COLO668 (cell line): ENCODE data around the gene SAPCD1.

ENCODE experiments used
- DNase-seq: peaks from one replicate; lab custom pipeline; 2025; ENCODE audit not compliant: unreplicated experiment; lab: John Stamatoyannopoulos, UW

SAPCD1 gene

DNA sequence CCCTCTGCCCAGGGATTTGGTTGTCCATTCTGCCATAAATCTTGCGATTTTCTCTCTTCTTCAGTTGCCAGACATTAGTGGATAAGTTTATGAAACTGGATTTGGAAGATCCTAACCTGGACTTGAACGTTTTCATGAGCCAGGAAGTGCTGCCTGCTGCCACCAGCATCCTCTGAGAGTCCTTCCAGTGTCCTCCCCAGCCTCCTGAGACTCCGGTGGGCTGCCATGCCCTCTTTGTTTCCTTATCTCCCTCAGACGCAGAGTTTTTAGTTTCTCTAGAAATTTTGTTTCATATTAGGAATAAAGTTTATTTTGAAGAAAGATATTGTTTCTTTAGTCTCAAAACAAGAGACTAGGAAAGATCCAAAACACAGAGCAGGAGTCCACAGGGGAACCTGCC lies at the start of gene SAPCD1:
Gene SAPCD1, plus strand, starts transcription at position 301 of the 400 bp plus-strand sequence. CDS start 399 bp downstream, outside the sequence.
- DNase-seq, result no peak

DNA sequence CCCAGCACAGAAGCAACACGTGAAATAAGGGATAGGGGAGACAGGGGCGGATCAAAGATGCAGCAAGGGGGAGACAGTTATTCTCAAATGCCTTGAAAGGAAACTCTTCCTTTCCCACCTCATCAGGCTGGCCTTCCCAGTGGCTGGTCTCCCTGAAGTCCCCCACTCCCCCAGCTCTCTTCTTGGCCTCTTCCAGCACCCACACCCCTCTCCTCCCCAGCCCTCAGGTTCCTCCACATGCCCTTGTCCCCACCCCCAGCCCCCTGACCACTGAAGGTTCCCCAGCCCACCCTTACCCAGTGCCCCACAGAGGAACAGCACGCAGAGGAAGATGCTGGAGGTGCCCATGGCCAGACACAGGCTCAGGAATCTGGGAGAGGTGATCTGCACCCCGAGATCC lies 49.0 kb upstream of the SAPCD1 start:
- no peak for DNase-seq

DNA sequence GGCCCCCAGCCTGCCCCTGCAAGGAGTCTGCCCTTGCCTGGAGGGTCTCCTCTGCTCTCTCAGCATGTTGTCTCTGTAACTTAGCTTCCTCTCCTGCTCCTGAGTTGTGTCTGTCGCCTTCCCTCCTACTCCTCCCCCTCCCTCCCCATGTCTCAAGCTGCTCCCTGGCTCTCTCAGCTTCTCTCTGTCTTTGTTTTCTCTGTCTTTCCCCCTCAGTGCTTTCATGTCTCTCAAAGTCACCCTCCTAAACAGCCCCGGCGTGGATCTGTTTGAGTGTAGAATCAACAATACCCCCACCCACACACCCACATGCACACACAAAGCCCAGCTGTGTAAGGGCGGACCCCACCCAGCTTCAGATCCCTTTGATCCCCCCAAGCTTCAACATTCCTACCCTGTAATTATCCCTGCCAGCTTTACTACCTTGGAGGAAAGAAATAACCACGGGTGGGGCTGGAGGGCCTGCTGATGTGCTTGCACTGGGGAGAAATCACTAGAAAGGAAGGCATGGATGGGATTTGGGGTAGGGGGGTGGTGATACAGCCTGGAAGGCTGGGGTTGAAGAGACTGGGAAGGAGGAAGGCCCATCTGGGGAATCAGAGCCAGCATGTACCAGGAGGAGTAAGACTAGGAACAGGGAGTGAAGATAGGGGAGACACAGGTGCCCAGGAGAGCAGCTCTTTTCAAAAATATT lies 48.3 kb upstream of the SAPCD1 start:
- DNase-seq, result no peak

DNA sequence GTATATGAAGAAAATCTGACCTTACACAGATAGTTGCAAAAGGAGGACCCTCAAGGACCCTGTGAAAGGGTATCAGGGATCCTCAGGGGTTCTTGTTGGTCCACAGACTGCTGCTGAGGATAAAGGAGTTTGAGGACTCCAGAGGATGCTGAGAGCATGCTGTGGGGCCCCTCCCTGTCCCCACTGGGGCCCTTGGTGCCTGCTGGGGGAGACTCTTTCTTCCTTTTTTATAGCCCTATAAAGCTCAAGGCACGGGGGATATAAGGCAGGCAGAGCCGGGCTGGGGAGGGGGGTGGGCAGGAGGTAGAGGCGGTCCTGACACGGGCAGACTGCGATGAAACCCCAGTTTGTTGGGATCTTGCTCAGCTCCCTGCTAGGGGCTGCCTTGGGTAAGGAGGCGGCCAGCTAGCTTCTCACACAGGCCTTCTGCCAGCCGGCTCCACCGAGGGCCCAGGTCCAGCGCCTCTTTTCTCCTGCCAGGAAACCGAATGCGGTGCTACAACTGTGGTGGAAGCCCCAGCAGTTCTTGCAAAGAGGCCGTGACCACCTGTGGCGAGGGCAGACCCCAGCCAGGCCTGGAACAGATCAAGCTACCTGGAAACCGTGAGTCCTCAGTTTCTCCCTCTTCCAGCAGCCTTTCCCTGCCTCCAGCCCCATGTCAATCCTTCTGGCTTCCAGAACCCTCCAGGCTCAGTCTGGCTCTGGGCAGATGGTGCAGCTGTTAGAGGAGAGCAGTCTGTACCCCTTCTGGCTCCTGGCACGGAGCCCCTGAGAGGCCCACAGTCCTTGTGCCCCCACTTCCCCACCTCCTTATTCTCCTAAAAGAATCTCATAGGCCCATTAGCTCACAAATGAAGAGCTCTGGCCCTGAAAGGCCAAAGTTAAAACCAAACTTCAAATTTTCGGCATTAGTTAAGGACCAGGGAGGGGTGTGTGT lies 47.2 kb upstream of the SAPCD1 start, which contains the start of gene LY6G6D:
Gene LY6G6D, plus strand, starts transcription at position 327 of the 937 bp plus-strand sequence. Its CDS starts 8 bp downstream, at position 335.
- no peak for DNase-seq

DNA sequence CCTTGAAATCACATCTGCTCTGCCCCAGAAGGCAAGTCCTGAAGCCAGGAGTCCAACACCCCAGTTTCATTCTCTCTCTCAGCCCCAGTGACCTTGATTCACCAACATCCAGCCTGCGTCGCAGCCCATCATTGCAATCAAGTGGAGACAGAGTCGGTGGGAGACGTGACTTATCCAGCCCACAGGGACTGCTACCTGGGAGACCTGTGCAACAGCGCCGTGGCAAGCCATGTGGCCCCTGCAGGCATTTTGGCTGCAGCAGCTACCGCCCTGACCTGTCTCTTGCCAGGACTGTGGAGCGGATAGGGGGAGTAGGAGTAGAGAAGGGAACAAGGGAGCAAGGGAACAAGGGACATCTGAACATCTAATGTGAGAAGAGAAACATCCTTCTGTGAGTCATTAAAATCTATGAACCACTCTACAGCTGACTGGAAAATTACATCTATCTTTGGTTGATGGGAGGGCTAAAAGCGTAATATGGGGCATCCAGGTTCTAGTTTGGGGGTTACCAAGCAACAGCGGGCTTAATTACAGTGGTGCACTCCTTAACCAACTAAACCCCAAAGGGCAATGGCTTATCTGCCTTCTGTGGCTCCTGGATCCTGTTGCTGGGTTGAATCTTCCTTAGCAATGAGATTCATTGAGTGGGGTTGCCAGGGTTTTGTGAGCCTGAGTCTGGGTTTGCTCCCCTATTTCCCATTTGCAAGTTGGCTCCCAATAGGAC lies 44.8 kb upstream of the SAPCD1 start:
- peak; percentile 2 for DNase-seq

DNA sequence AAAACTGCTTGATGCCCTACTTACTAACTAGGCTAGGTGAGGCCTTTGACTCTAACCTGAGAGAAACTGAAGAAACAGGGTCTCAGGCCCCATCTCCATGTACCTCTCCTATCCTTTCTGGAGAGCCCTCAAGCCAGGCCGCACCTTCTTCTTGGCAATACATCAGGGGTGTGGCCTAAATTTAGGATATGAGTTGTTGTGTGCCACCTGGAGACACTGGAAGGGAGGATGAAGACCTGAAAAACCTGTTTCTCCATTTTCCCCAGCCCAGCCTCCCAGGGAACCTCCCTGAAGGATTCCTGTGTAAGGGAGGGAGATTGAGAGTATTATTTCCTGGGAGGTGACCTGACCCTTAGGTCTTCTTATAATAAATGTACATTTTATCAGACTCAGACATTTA lies 44.2 kb upstream of the SAPCD1 start:
- DNase-seq, result peak; percentile 17

DNA sequence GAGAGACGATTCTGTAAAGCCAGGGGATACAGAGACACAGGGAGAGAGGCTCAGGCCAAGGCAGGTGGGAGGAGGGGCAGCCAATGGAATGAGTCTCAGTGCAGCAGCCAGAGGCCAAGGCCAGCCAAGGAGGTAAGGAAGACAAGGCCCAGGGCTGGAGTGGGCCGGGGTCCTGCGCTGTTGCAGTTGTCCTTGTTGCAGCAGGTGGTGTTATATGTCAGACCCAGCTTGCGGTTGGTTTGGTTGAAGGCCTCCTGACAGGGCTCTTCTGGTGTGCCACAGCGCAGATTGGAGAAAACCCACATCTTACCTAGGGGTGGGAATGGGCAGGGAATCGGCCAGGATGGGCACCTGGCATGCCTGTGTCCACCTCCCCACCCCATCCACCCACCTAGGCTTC lies 43.5 kb upstream of the SAPCD1 start:
- no peak for DNase-seq

DNA sequence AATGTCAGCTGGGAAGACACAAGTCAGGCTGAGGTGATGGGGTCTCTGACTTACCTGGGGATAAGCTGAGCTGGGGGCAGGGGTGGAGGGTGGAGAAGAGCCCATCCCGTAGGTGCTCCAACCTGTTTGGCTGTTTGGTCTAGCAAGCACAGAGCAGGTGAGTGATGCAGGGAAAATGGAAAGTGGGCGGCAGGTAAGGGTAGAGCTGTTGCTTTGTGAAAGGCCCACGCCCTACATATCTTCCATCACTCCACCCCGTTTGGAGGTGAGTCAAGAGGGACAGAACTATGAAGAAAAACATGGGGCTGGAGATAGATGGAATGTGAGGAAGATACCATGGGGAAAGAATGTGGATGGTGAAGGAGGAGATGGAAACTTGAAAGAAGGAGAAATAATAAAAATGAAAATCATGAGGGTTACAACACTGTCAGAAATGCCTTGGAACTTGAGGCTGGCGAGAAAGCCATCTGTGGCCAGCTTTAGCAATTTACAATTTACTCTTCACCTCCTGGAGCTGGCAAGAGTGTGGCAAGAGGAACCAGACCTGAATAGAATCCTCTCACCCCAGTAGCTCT lies 42.2 kb upstream of the SAPCD1 start:
- no peak for DNase-seq

DNA sequence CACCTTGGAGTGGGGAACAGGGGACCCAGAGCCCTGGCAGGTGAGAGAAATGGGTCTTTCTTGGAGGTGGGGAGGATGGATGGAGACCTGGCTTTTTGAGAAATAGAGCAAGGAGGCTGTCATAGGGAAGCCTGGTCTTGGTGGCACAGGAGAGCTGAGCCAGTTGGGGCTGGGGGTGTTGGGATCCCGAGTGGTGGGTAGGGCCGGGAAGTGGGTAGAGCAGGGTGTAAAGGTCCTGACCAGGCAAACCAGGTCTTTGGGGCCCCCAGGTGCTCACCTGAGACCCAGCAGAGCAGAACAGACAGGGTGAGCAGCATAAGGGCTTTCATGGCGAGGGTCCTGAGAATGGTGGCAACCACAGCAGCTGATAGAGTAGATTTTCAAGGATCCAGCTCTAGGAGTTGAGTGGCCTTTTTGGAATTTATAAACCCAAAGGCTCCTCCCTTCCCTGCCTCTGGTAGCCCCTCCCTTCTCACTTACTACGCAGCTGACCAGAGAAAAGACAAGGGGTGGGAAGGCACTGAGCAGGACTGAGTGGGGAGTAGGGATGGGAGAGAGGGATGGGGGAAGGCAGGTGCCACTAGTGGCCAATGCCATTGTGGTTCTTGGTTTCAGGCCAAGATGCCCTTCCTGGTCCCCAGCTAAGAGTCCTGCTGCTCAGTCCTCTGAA lies 41.0 kb upstream of the SAPCD1 start, which contains the start of gene LY6G6C:
Gene LY6G6C, minus strand, starts transcription at position 396 of the 670 bp plus-strand sequence. Its CDS starts 67 bp downstream, at position 329.
- no peak for DNase-seq

DNA sequence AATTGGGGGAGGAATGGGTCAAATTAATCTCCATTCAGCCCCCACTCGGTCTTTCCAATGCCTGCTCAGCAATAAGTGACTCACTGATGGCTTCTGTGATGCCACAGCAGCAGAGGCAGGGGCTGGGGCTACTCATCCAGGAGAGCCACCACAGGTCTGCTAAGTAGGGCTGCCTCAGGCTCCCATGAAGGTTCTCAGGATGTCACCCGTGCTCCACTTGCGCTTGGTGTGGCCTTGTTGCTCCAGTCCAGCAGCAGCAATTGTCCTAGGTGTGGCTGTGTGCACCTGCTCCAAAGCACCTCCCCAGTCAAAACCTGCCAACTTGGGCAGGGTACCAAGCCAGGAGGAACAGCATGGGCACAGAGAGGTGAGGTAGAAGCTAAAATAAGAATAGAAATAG lies 40.3 kb upstream of the SAPCD1 start:
- DNase-seq, result no peak

DNA sequence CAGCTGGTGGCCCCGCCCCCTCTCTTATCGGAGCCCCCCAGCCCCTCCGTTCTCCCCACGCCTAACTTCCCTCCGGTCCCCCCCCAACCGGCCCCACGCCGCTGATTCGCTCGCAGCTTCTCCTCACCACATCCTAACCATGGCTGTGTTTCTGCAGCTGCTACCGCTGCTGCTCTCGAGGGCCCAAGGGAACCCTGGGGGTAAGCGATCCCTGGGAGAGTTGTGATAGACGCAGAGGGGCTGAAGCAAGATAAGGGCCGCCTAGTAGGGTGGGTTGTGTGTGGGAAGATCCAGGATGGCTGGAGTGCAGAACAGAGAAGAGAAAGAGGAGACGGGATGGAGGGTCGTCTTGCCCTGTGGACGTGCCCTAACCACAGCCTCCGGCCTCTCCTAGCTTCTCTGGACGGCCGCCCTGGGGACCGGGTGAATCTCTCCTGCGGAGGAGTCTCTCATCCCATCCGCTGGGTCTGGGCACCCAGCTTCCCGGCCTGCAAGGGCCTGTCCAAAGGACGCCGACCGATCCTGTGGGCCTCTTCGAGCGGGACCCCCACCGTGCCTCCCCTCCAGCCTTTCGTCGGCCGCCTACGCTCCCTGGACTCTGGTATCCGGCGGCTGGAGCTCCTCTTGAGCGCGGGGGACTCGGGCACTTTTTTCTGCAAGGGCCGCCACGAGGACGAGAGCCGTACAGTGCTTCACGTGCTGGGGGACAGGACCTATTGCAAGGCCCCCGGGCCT lies 39.0 kb upstream of the SAPCD1 start, which contains the start of gene MPIG6B:
Gene MPIG6B, plus strand, starts transcription at position 129 of the 735 bp plus-strand sequence. Its CDS starts 11 bp downstream, at position 140.
- no peak for DNase-seq

DNA sequence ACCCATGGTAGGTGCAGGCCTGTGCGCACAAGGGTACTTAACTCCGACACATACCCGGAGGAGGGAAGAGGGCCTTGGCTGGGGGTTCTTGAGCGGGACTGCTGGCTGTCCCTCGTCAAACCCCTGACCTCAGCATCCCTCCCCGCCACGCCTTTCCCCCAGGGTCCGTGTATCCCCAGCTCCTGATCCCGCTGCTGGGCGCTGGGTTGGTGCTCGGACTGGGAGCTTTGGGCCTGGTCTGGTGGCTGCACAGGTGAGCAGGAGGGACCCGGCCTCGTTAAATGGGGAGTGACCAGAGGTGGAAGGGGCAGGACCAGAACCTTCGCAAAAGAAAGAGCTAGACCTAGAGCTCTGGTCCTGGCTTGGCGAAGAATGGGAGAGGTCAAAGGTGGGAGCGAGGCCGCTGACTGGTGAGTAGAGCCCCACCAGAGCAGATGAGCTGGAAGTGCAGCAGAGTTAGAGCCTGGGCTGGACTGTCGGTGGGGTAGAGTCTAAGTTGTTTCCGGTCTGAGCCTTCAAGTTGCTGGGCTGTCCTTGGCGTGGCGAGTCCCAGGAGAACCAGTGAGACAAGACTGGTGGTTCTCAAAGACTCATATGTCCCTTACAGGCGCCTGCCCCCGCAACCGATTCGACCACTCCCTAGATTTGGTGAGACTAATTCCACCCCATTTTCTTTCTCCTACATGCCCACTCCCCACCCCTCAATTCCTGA lies 38.3 kb upstream of the SAPCD1 start:
- DNase-seq, result no peak

DNA sequence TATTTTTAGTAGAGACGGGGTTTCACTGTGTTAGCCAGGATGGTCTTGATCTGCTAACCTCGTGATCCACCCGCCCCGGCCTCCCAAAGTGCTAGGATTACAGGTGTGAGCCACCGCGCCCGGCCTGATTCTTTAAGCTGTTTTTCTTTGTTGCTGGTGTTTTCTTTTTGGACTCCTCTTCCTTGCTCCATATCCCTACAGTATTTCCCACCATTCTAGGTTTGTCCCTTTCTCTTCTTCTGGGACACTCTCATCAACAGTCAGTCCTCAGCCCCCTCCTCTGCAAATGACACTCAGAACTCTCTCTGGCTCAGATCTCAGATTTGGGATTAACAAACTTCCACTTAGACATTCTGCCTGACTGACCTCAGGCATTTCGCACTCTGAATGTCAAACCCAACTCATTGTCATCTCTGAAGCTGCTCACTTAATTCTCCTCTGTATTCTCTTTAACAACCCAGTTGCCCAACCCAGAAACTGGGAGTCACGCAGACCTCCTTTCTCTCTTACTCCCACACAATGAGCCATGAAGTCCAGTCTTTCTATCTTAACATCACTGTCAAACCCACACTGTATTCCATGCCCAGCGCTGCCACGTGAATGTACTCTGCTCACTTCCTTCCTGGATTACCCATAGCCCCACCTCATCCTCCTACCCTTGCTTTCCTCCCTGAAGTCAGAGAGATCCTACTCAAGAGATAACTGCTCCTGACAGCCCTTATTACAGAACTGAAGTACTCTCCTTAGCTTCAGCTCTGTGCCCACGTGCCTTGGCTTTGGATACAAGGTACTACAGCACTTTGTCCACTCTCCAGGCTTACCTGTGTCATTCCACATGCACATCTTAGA lies 36.7 kb upstream of the SAPCD1 start:
- no peak for DNase-seq

DNA sequence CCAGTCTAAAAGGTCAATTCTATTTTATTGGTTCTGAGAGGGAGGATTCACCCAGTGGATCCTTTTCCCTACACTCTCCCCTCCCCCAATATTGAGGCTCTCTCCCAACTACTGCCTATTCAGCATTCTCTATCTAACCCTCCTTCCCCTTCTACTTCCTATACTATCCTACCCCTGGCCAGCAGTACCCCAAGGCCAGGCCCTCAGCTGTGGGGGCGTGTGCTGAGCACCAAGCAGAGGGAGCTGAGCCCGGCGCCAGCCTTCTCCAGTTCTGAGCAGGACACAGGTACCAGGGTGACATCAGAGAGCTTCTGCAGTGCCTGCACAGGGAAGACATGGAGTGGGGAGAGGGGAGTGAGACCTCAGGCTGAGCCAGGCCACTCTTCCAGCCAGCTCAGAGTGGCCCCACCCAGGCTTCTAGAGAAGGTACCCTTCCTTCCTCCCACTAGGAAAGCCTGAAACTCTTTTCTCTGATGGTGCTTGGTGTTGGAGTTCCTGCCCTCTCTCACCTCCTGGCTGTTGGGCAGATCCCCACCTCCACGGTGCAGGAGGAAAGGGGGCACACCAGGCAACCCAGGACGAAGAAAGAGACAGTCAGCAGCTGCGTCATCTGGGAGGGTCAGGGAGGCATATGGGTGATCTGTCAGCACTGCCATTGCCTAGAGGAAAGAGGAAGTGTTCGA lies 35.3 kb upstream of the SAPCD1 start:
- DNase-seq, result no peak

DNA sequence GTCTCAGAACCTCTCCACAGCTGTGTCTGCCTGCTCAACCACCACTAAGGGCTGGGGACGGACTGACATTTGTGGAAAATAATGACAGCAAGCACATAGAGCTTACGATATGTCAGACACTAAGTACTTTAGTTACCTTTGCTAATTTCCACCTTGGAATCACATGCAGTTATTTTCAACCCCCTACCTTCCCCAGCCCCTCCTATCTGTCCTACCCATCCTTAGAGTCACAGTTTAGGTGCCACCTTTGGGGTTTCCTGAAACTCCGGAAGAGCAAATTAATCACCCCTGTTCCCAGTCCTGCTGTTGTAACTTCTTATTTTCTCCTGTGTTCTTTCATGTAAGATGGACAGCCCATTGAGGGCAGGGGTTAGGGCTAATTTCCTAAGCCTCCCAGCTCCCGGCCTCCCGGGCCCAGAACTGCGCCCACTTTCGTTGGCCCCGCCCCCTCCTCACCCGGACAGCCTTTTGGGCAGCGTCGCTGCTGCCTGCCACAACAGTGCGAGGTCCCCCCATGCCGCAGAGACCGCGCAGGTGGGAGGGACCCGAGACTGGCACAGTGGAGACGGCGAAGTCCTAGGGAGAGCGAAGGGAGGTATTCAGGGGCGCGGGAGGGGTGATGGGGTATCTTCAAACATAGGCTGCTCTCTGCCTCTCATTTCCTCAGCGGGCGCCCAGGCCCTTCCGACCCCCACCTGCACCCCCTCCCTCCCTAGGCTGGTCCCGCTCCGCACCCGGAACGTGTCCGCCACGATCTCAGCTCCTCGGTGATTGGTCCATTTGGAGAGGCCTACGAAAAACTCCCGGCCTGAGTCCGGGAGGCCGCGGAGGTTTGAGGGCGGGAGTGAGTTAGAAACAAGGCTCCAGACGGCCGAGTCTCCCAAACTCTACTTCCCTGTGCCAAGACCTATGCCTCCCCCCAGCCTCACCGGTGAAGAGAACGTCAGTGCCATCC lies 34.5 kb upstream of the SAPCD1 start:
- no peak for DNase-seq

DNA sequence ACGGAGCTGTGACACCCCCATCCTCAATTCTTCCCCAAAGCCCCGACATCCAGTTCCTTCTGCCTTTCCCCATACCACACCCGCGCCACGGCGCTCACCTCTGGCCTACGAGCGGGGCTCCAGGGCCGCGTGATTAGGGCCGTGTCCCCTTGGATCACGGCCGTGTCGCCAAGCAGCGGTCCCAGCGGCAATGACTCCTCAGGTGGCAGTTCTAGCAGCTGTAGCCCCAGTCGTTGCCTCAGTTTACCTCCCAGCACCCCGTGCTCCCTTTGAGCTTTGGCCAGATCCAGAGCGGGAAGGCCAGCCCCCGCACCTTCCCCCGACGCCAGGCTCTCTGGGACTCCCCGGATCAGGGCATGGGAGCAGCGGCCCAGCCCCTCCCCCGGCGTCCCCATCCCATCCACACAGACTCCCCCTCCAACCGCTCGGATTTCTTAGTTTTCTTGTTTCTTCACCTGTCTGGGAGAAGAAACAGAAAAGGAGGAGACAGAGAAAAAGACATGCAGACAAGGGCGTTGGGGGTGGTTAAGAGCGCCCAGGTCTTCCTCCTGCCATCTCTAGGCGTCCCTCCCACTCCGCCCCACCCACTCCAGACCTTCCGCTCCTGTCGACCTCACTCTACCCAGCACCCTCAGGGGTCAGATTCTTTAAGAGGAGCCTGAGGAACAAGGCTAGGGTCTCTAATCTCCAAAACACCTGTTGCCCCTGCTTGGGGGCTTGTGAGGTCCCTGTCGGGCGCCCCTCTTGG lies 33.5 kb upstream of the SAPCD1 start, which contains the start of gene DDAH2:
Gene DDAH2, minus strand, starts transcription at position 533 of the 748 bp plus-strand sequence. Its CDS starts 138 bp downstream, at position 395.
- DNase-seq, result no peak
